GM20000 (cell line): ENCODE results near the gene NIBAN1.

Experiments
- DNase-seq: peaks from one replicate; pipeline ENCODE4 v3.0.0; 2012; ENCODE audit warnings: low spot score
- CTCF ChIP-seq: IDR thresholded peaks from 2 replicates; pipeline ENCODE4 v1.5.1; 2012; ENCODE audit warnings: mild to moderate bottlenecking, control low read depth; ENCODE audit errors: extremely low read depth, missing control alignments

NIBAN1 gene

GRCh38 chr1:184972315-184973055 lies 1.8 kb downstream of the NIBAN1 start:
- TF ChIP-seq CTCF: no peak
- no peak for DNase-seq

- TF ChIP-seq CTCF: no peak
- no peak for DNase-seq
These were observed 2.6 kb downstream of the NIBAN1 start for GRCh38 chr1:184971522-184972265.

- no peak for TF ChIP-seq CTCF
- DNase-seq: no peak
These were observed 3.6 kb downstream of the NIBAN1 start for GRCh38 chr1:184970691-184971161.

- DNase-seq: no peak
- no peak for TF ChIP-seq CTCF
These were observed 7.3 kb downstream of the NIBAN1 start for GRCh38 chr1:184966989-184967388.

GRCh38 chr1:184965944-184966860 lies 8.1 kb downstream of the NIBAN1 start:
- TF ChIP-seq CTCF: no peak
- DNase-seq: no peak

- no peak for DNase-seq
- no peak for TF ChIP-seq CTCF
These were observed 8.9 kb downstream of the NIBAN1 start for GRCh38 chr1:184965439-184965838.

- TF ChIP-seq CTCF: no peak
- DNase-seq: no peak
These were observed 14.7 kb downstream of the NIBAN1 start for GRCh38 chr1:184959626-184960025.
